Stimulated activated naive CD8-positive, alpha-beta T cell treated with anti-CD3 and anti-CD28 coated beads, Interleukin-15, Interleukin-2, amounts not matched to agents 100 U/mL and 50 U/mL, for 24 hours (primary cell): ENCODE measurements around the gene CRIP2.
A peak's percentile ranks its signal among the peaks of the same experiment; 100 is the strongest.

Source experiments
- ATAC-seq: fragments of 150-1000 bp; cut with Tn5 transposase; one replicate; pipeline ENCODE4 v1.10.0; 2021
- DNase-seq: peaks from one replicate; pipeline ENCODE4 v3.0.0; 2021

CRIP2 gene

DNA sequence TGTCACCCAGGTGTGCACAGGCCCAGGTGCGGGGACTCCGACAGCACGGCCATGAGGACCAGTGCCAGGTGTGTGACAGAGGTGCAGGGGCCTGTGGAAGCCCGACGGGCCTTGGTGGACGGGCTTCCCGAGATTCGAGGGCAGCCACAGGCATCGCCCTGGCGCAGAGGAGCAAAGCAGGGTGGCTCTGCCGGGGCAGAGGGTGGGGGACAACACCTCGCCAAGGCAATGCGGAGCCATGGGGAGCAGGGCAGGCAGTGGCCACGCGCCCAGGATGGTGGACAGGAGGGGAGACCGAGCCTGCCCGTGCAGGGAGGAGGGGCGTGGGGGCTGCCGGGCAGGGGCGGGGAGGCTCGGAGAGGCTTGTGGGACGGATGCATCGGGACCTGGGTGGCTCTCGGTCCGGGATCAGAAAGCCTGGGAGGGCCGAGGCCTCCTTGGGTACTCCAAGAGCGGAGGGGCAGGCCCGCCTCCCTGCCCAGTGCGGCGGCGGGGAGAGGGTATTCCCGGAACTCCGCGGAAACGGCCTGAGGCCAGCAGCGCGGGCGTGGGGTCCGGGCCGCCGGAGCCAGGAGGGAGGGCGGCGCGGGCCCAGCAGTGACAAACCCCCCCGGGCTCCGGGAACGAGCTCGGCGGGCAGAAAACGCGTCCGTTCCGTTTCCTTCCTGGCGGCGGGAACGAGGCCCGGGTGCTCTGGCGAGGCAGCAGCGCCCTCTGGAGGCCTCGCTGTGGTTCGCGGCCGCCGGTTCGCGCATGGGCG lies 53.4 kb downstream of the CRIP2 start:
- DNase-seq, result peak; percentile 88
- peak; percentile 57 for ATAC-seq

- ATAC-seq (peak; percentile 44), DNase-seq (peak; percentile 65)
Observed at GRCh38 chr14:105528586-105529318, 54.1 kb downstream of the CRIP2 start.

DNA sequence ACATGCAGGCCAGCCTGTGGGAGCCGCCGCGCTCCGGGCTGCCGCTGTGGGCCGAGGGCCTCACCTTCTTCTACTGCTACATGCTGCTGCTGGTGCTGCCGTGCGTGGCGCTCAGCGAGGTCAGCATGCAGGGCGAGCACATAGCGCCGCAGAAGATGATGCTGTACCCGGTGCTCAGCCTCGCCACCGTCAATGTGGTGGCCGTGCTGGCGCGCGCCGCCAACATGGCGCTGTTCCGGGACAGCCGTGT lies 54.6 kb downstream of the CRIP2 start:
- ATAC-seq (no peak), DNase-seq (no peak)
